IMR-90 (cell line): ENCODE data around the gene ARHGAP10. TPM values are rescaled to one million over a fixed set of nuclear protein-coding genes. Genes with fewer than 3 reads are reported as not detected.
A peak's percentile ranks its signal among the peaks of the same experiment; 100 is the strongest.

ENCODE experiments used
- ATAC-seq: fragments of 200-7000 bp; cut with Tn5 transposase; 2 replicates; pipeline ENCODE4 v1.9.1; 2020; ENCODE audit warnings: low read depth, mild to moderate bottlenecking, moderate library complexity
- BruUV-seq: library from RNA; stranded (reverse); fragments of 400-500 nt; replicated peaks from 2 replicates; lab custom pipeline; 2021; lab: Mats Ljungman, UMichigan
- CTCF ChIA-PET: fragments of 300-600 bp; formaldehyde crosslinking; extraction: SDS; loops from one replicate; lab custom pipeline; 2021; ENCODE audit warnings: antibody characterized with exemption; lab: Yijun Ruan, JAX
- POLR2A ChIA-PET: fragments of 300-600 bp; sonication (Branson Sonifier 250); formaldehyde crosslinking; loops from one replicate; lab custom pipeline; 2022; ENCODE audit warnings: antibody characterized with exemption; ENCODE audit not compliant: unreplicated experiment; lab: Charles Lee
- DNase-seq: peaks from one replicate; pipeline ENCODE4 v3.0.0; 2013
- H2AFZ ChIP-seq: replicated peaks from 2 replicates; pipeline ENCODE3; 2013; ENCODE audit warnings: low read length, mild to moderate bottlenecking; ENCODE audit not compliant: poor library complexity
- H2AK5ac ChIP-seq: 2 replicates; pipeline ENCODE4 v1.6.1; 2013; ENCODE audit warnings: low read depth, low read length, inconsistent platforms
- H2AK9ac ChIP-seq: replicated peaks from 2 replicates; pipeline ENCODE3; 2013; ENCODE audit warnings: mild to moderate bottlenecking, low read depth, low read length, moderate library complexity; ENCODE audit not compliant: poor library complexity
- H2BK120ac ChIP-seq: 2 replicates; pipeline ENCODE4 v1.6.1; 2013; ENCODE audit warnings: low read depth, low read length, inconsistent platforms
- H2BK15ac ChIP-seq: 3 replicates; pipeline ENCODE4 v1.6.1; 2013; ENCODE audit warnings: low read depth, low read length, inconsistent platforms
- H2BK20ac ChIP-seq: 2 replicates; pipeline ENCODE4 v1.6.1; 2013; ENCODE audit warnings: low read depth, mild to moderate bottlenecking, inconsistent platforms, low read length, moderate library complexity
- H2BK5ac ChIP-seq: 2 replicates; pipeline ENCODE4 v1.6.1; 2013; ENCODE audit warnings: mild to moderate bottlenecking, low read depth, low read length, inconsistent platforms; ENCODE audit not compliant: poor library complexity, severe bottlenecking
- H3K14ac ChIP-seq: replicated peaks from 2 replicates; pipeline ENCODE4 v1.6.1; 2013; ENCODE audit warnings: low read depth, low read length, inconsistent platforms
- H3K18ac ChIP-seq: 2 replicates; pipeline ENCODE4 v1.6.1; 2013; ENCODE audit warnings: low read depth, low read length, control low read depth
- H3K23ac ChIP-seq: 2 replicates; pipeline ENCODE4 v1.6.1; 2013; ENCODE audit warnings: low read depth, low read length, inconsistent platforms
- H3K27ac ChIP-seq: 2 replicates; pipeline ENCODE4 v1.5.1; 2013; ENCODE audit warnings: mild to moderate bottlenecking, control low read depth, low read length; ENCODE audit not compliant: insufficient read depth
- H3K27me3 ChIP-seq: 2 replicates; pipeline ENCODE4 v1.6.1; 2013; ENCODE audit warnings: low read length; ENCODE audit not compliant: control insufficient read depth, insufficient read depth
- H3K36me3 ChIP-seq: 2 replicates; pipeline ENCODE4 v1.6.1; 2013; ENCODE audit warnings: low read length, mixed read lengths; ENCODE audit not compliant: control insufficient read depth, insufficient read depth
- H3K4ac ChIP-seq: 2 replicates; pipeline ENCODE4 v1.6.1; 2013; ENCODE audit warnings: low read depth, low read length, inconsistent platforms
- H3K4me1 ChIP-seq: 2 replicates; pipeline ENCODE4 v1.6.1; 2013; ENCODE audit warnings: low read length, mixed read lengths; ENCODE audit not compliant: control insufficient read depth, insufficient read depth
- H3K4me2 ChIP-seq: 2 replicates; pipeline ENCODE4 v1.6.1; 2013; ENCODE audit warnings: low read depth, mild to moderate bottlenecking, control low read depth, low read length, moderate library complexity
- H3K4me3 ChIP-seq: 2 replicates; pipeline ENCODE4 v1.5.1; 2013; ENCODE audit warnings: low read depth, mild to moderate bottlenecking, control low read depth, low read length, moderate library complexity; ENCODE audit not compliant: insufficient read depth
- H3K56ac ChIP-seq: 2 replicates; pipeline ENCODE4 v1.6.1; 2013; ENCODE audit warnings: low read length, inconsistent platforms; ENCODE audit not compliant: insufficient read depth; ENCODE audit errors: extremely low read depth
- H3K79me1 ChIP-seq, 2 experiments: 2 replicates each; pipeline ENCODE4 v1.6.1; 2013; ENCODE audit warnings: low read length in 2 of 2, inconsistent platforms in 1 of 2, low read depth in 1 of 2
- H3K9ac ChIP-seq: 2 replicates; pipeline ENCODE4 v1.6.1; 2013; ENCODE audit warnings: low read depth, low read length, control low read depth
- H3K9me1 ChIP-seq: 2 replicates; pipeline ENCODE4 v1.6.1; 2013; ENCODE audit warnings: low read length, inconsistent platforms; ENCODE audit not compliant: insufficient read depth
- H3K9me3 ChIP-seq: 2 replicates; pipeline ENCODE4 v1.6.1; 2013; ENCODE audit warnings: low read length; ENCODE audit not compliant: control insufficient read depth, insufficient read depth
- H4K20me1 ChIP-seq: 2 replicates; pipeline ENCODE4 v1.6.1; 2013; ENCODE audit warnings: low read length, inconsistent platforms; ENCODE audit not compliant: insufficient read depth
- H4K5ac ChIP-seq: 2 replicates; pipeline ENCODE4 v1.6.1; 2013; ENCODE audit warnings: mild to moderate bottlenecking, low read depth, low read length, control low read depth
- H4K8ac ChIP-seq, 2 experiments: 2 replicates each; pipeline ENCODE4 v1.6.1; 2013; ENCODE audit warnings: low read depth in 2 of 2, low read length in 2 of 2, control low read depth in 1 of 2, inconsistent platforms in 1 of 2
- H4K91ac ChIP-seq: 2 replicates; pipeline ENCODE4 v1.6.1; 2013; ENCODE audit warnings: low read depth, low read length, inconsistent platforms; ENCODE audit not compliant: insufficient read depth
- FOS ChIP-seq: fragments of 150-350 bp; IDR thresholded peaks from 2 replicates; pipeline ENCODE4 v1.6.1; 2016; ENCODE audit warnings: low read depth, low read length
- MAZ ChIP-seq: IDR thresholded peaks from 2 replicates; pipeline ENCODE4 v1.6.1; 2012; ENCODE audit warnings: low read depth, mild to moderate bottlenecking, low read length, improper control_type of control experiment, moderate library complexity, borderline replicate concordance
- MXI1 ChIP-seq: IDR thresholded peaks from 2 replicates; pipeline ENCODE4 v1.6.1; 2012; ENCODE audit warnings: low read depth, mild to moderate bottlenecking, low read length, moderate library complexity, borderline replicate concordance
- NFE2L2 ChIP-seq: fragments of 150-350 bp; IDR thresholded peaks from 2 replicates; pipeline ENCODE4 v1.6.1; 2016; ENCODE audit warnings: low read depth, mild to moderate bottlenecking, low read length
- RFX5 ChIP-seq: IDR thresholded peaks from 2 replicates; pipeline ENCODE4 v1.8.0; 2012; ENCODE audit warnings: low read depth, mild to moderate bottlenecking, low read length, moderate library complexity
- SMC3 ChIP-seq: fragments of 150-350 bp; IDR thresholded peaks from 2 replicates; pipeline ENCODE4 v1.6.1; 2016; ENCODE audit warnings: low read depth, mild to moderate bottlenecking, antibody characterized with exemption, low read length, moderate library complexity
- WGBS, 2 experiments: methylation state at CpG; one replicate each; pipeline versions ENCODE4 v1.1.5 to v1.1.7; 2013; ENCODE audit warnings: missing lambda C conversion rate in 2 of 2; ENCODE audit not compliant: insufficient read length in 1 of 2; ENCODE audit errors: extremely low coverage in 2 of 2; 5-methylcytosine and 5-hydroxymethylcytosine counted together
- dilution Hi-C: fragments of 300-500 bp; cut with HindIII; formaldehyde crosslinking; loops from one replicate; pipeline ENCODE4 v1.14.3; 2018; ENCODE audit warnings: low sequenced_read_pairs; ENCODE audit not compliant: unreplicated experiment
- in situ Hi-C: fragments of 300-500 bp; cut with MboI; formaldehyde crosslinking; loops from 3 replicates; pipeline ENCODE4 v1.14.3; 2019; ENCODE audit warnings: low sequenced_read_pairs, inconsistent platforms, mixed read lengths
- intact Hi-C: fragments of 100-400 bp; cut with micrococcal nuclease; formaldehyde crosslinking; loops from 2 replicates; pipeline ENCODE4 v1.10.0; 2022
- polyA plus RNA-seq, 3 experiments: library from polyadenylated mRNA; depleted of rRNA; stranded (reverse); fragments of >200 nt; gene quantifications; 2 replicates each; pipeline ENCODE4 v1.2.3, GENCODE V29; 2012; ENCODE audit warnings: low replicate concordance in 1 of 3
- total RNA-seq: library from RNA; depleted of rRNA; stranded (reverse); fragments of >200 nt; gene quantifications from 2 replicates; pipeline ENCODE4 v1.2.3, GENCODE V29; 2012
- TF ChIP-seq, protein P1 (sequence below): conservative IDR thresholded peaks from 2 replicates; pipeline ENCODE4 v1.5.1; 2012; ENCODE audit warnings: mild to moderate bottlenecking, low read depth, low read length, improper control_type of control experiment

Gene ARHGAP10
- total and polyA plus RNA-seq, 2 of the 4 experiments (the other 2 are of a cell fraction) = 27.1 to 29.4 TPM

DNA sequence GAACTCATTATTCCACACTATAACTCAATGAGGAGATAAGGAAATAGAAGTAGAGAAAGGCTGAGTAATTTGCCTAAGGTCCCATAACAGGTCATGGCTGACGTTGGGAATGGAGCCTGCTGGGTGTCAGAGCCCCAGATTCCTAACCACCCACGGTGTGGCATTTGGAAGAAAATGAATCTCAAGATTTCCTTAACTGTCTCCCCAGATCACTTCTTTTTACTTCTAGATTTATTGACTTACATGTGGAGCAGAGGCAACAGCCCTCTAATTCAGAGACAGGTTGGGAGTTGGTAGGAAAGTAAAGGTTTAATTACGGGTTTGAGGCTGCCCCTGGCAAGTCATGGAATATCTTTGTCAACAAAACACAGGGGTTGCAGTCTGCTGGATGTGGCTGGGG, 134.0 kb downstream of the ARHGAP10 start:
- no peak overlapping the region for H2AK9ac ChIP-seq
- no peak overlapping the region for H4K5ac ChIP-seq
- no peaks in the 10 kb centered on the region; the same call in 1 of the 2 replicates for H3K9me1 ChIP-seq
- no peaks in the 10 kb centered on the region for H3K9me3 ChIP-seq
- H3K4me3 ChIP-seq = no peak overlapping the region
- ChIA-PET POLR2A (no interaction called here), CTCF (interaction anchor here (0.5 to 2.1 kb wide), 17 partner anchors 8 to 743 kb away, joined by 3 to 14 read pairs (median 5); partner anchors contain the start of genes ARHGAP10 and PRMT9)
- H3K27me3 ChIP-seq = no peaks in the 10 kb centered on the region
- H3K23ac ChIP-seq = no peak overlapping the region
- TSS peak; percentile 19 for BruUV-seq
- H2BK120ac ChIP-seq = no peak overlapping the region
- H3K14ac ChIP-seq = no peak overlapping the region
- in situ Hi-C loops (loop anchor here (5.0 to 25.0 kb wide), 5 partner anchors 134 to 751 kb away; partner anchors contain the start of gene ARHGAP10), dilution Hi-C loops (no loop called here), intact Hi-C loops (loop anchor here (1.0 to 10.0 kb wide), 9 partner anchors 132 to 851 kb away; partner anchors contain the start of gene TMEM184C)
- peaks cover 8 to 32% of the 10 kb centered on the region in 2 experiments; a peak in 3 of 4 replicates for H3K79me1 ChIP-seq
- H4K8ac ChIP-seq = no peak overlapping the region
- no peak overlapping the region for H2BK20ac ChIP-seq
- H3K56ac ChIP-seq = no peak overlapping the region
- 80% methylated on average over 1 of the region's 3 CpGs; no CpG with 5 or more reads in 1 of the 2 experiments for WGBS, 2 experiments
- no peak overlapping the region for H2AFZ ChIP-seq
- DNase-seq (peak; percentile 60), ATAC-seq (no peak)
- H3K27ac ChIP-seq = peak overlapping the region; percentile 47; the same call in 1 of the 2 replicates
- no peak overlapping the region for H3K18ac ChIP-seq
- no peak overlapping the region for H3K4me2 ChIP-seq
- no peak overlapping the region for H4K91ac ChIP-seq
- H2AK5ac ChIP-seq = no peak overlapping the region
- H3K9ac ChIP-seq = 0 out of 2 replicates have a peak overlapping the region, but pooled peaks have one; percentile 15
- H3K4me1 ChIP-seq = peaks cover 14% of the 10 kb centered on the region
- H3K36me3 ChIP-seq = peaks cover 16% of the 10 kb centered on the region
- H4K20me1 ChIP-seq = peaks cover 3% of the 10 kb centered on the region; the same call in 1 of the 2 replicates
- no peak for TF ChIP-seq SMC3
- TF ChIP-seq NFE2L2 = no peak
- no peak for TF ChIP-seq FOS
- TF ChIP-seq, protein P1, sequence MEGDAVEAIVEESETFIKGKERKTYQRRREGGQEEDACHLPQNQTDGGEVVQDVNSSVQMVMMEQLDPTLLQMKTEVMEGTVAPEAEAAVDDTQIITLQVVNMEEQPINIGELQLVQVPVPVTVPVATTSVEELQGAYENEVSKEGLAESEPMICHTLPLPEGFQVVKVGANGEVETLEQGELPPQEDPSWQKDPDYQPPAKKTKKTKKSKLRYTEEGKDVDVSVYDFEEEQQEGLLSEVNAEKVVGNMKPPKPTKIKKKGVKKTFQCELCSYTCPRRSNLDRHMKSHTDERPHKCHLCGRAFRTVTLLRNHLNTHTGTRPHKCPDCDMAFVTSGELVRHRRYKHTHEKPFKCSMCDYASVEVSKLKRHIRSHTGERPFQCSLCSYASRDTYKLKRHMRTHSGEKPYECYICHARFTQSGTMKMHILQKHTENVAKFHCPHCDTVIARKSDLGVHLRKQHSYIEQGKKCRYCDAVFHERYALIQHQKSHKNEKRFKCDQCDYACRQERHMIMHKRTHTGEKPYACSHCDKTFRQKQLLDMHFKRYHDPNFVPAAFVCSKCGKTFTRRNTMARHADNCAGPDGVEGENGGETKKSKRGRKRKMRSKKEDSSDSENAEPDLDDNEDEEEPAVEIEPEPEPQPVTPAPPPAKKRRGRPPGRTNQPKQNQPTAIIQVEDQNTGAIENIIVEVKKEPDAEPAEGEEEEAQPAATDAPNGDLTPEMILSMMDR = no peak
- no peak for TF ChIP-seq RFX5
- TF ChIP-seq MXI1 = no peak
- TF ChIP-seq MAZ = no peak
- H2BK5ac ChIP-seq = peak overlapping the region; percentile 28
- H2BK15ac ChIP-seq = no peak overlapping the region
- no peak overlapping the region for H3K4ac ChIP-seq
